ENCODE results near the gene OSBPL1A.
A peak's percentile ranks its signal among the peaks of the same experiment; 100 is the strongest.
"Not testable (repeated sequence)": the region's sequence is repeated elsewhere in the genome, so short reads cannot be mapped to it uniquely, and the experiment has no call there.

The OSBPL1A gene

DNA sequence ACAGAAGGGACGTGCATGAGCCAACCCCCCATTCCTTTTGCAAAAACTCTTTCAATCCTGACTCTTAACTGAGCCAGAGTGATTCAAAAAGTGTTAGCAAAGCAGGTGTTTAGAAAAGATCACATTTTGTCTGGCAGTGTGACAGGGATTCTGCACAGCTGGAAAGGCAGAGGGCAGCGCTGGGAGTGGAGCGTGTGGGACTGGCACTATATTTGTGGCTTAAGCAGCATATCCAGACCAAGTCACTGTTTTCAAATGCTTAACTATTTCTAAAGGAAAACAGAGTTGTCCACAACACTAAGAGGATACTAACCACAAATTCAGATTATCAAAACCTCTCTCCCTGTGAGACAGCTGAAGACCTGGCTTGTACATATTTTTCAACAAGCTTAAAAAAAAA, 239.8 kb downstream of the OSBPL1A start:
- Mint-ChIP-seq H3K9me3 (ENCODE audit: low read depth) (no peaks in the 10 kb centered on the region), H3K4me3 (no peak overlapping the region), H3K4me1 (ENCODE audit: low read depth) (no peaks in the 10 kb centered on the region), H3K27me3 (no peaks in the 10 kb centered on the region), H3K27ac (no peak overlapping the region), H3K36me3 (no peaks in the 10 kb centered on the region)

DNA sequence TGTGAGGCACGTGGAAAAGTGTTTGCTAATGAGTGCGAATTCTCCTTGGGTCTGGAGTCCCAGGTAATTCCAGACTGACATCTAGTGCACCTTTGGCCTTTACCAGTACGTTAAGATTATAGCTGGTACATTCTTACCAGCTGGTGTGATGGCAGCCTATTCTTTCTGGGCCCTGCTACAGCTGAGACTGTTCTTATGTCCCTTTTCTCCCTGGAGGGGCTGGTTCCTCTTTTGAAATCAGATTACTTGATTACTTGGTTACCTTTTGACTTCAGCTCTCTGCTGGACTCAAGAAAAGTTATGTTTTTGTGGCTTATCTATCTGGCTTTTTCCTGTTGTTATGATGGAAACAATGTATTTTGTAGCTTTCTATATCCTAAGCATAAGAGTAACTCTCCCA, 244.2 kb downstream of the OSBPL1A start:
- no peak overlapping the region for H3K27ac Mint-ChIP-seq
- no peaks in the 10 kb centered on the region for H3K36me3 Mint-ChIP-seq
- no peak overlapping the region for H3K4me3 Mint-ChIP-seq
- H3K27me3 Mint-ChIP-seq: no peaks in the 10 kb centered on the region
- no peaks in the 10 kb centered on the region for H3K4me1 Mint-ChIP-seq (ENCODE audit: low read depth)
- H3K9me3 Mint-ChIP-seq (ENCODE audit: low read depth): no peaks in the 10 kb centered on the region

DNA sequence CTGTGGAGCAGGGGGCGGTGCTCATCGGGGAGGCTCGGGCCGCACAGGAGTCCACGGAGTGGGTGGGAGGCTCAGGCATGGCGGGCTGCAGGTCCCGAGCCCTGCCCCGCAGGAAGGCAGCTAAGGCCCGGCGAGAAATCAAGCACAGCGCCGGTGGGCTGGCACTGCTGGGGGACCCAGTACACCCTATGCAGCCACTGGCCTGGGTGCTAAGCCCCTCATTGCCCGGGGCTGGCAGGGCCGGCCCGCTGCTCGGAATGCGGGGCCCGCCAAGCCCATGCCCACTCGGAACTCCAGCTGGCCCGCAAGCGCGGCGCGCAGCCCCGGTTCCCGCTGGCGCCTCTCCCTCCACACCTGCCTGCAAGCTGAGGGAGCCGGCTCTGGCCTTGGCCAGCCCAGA, 248.0 kb downstream of the OSBPL1A start:
- not testable (repeated sequence) for H3K27ac Mint-ChIP-seq; H3K9me3 Mint-ChIP-seq (ENCODE audit: low read depth); H3K4me1 Mint-ChIP-seq (ENCODE audit: low read depth); H3K4me3 Mint-ChIP-seq; H3K27me3 Mint-ChIP-seq; H3K36me3 Mint-ChIP-seq

DNA sequence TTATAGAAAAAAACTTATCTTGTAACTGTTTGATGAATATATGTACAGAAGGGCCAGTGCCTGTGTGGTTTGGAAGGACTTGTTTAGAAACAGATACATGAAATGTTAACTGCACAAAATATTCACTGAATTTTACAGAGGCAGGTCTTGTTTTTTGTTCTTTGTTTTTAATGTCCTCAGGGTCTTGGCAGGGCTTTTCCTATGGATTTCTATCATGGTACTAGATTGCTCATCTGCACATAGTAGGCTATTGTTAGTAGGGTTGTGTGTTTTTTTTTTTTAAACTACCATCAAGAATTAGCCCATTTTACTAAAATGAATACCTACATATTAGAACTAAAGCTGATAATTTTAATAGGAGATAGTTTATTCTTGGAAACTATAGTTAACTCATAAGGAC, 255.2 kb downstream of the OSBPL1A start:
- peaks cover 12% of the 10 kb centered on the region for H3K27me3 Mint-ChIP-seq
- H3K4me1 Mint-ChIP-seq (ENCODE audit: low read depth): peaks cover 14% of the 10 kb centered on the region
- H3K27ac Mint-ChIP-seq: no peak overlapping the region
- no peaks in the 10 kb centered on the region for H3K36me3 Mint-ChIP-seq
- H3K4me3 Mint-ChIP-seq: no peak overlapping the region
- H3K9me3 Mint-ChIP-seq (ENCODE audit: low read depth): no peaks in the 10 kb centered on the region

DNA sequence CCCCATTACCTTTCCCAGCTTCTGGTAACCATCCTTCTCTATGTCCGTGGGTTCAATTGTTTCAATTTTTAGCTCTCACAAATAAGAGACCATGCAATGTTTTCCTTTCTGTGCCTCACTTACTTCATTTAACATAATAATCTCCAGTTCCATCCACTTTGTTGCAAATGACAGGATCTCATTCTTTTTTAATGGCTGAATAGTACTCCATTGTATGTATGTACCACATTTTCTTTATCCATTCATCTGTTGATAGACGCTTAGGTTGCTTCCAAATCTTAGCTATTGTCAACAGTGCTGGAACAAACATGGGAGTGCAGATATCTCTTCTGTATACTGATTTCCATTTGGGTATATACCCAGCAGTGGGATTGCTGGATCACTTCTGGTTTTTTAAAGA, 256.9 kb downstream of the OSBPL1A start:
- Mint-ChIP-seq H3K9me3 (ENCODE audit: low read depth) (no peaks in the 10 kb centered on the region), H3K27me3 (peaks cover 12% of the 10 kb centered on the region), H3K36me3 (no peaks in the 10 kb centered on the region), H3K27ac (no peak overlapping the region), H3K4me1 (ENCODE audit: low read depth) (peaks cover 21% of the 10 kb centered on the region), H3K4me3 (no peak overlapping the region)

DNA sequence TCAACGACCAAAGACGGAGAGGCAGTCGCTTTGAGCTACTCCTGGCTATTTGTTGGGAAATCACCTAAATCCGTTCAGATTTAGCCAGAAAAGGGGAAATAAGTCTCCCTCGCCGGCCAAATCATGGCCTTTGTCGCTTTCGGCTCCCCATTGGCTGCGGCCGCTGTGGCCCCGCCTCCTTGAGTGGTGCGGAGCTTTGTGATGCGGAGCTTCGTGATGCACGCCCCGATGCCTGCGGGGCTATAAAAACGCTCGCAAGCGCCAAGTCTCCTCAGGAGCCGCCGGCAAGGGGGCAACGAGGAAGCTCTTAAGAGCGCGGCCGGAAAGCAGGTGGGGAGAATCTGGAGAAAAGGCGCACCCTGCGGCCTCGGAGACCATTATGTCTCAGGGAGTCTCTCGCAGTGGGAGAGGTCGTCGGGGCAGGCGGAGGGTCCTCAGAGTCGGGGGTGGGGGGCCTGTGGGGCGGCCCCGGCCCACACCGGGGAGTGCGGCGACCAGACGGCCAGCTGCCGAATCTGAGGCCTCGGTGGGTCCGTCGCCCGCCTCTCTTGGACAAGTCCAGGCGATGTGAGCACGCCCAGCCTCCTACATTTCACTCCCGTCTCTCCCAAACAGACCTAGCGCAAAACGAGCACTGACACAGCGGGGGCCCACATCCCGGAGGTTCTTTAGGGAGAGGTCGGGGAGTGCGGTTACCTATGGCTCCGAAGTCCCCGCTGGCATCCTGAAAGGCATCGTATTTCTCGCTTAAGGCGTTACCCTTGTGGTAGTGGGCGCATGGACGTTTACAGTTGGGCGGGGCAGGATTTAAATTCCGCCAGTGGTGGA, 258.6 kb downstream of the OSBPL1A start, which contains the start of gene CABYR:
TSS of gene CABYR (plus strand) at position 274 of the 828 bp plus-strand sequence. CDS start 4,053 bp downstream, outside the sequence.
- peak within 1 kb of the TSS; percentile 90 for H3K4me3 Mint-ChIP-seq
- peaks cover 8% of the 10 kb centered on the region for H3K27me3 Mint-ChIP-seq
- peaks cover 21% of the 10 kb centered on the region for H3K4me1 Mint-ChIP-seq (ENCODE audit: low read depth)
- peak within 1 kb of the TSS; percentile 7 for H3K27ac Mint-ChIP-seq
- H3K36me3 Mint-ChIP-seq: peaks cover 2% of the 10 kb centered on the region
- H3K9me3 Mint-ChIP-seq (ENCODE audit: low read depth): no peaks in the 10 kb centered on the region

DNA sequence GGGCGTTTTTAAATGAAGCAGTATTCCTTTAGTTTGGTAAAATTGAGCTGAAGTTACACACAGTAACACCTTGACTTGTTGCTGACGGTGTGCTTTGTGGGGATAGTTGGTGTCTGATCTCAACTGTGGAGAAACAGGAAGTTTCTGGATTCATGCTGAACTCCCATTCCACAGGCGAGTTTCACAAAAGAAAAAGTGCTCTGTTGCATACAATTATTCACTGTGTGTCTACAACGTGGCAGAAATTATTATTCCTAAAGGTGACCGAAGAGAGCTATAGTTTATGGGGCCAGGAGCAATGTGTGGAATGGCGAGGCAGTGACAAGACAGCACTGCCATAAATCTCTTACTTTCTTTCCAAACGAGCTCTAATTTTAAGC, 259.2 kb downstream of the OSBPL1A start:
- H3K36me3 Mint-ChIP-seq: peaks cover 2% of the 10 kb centered on the region
- H3K27ac Mint-ChIP-seq: peak overlapping the region; percentile 7
- no peaks in the 10 kb centered on the region for H3K9me3 Mint-ChIP-seq (ENCODE audit: low read depth)
- peaks cover 21% of the 10 kb centered on the region for H3K4me1 Mint-ChIP-seq (ENCODE audit: low read depth)
- peak overlapping the region; percentile 90 for H3K4me3 Mint-ChIP-seq
- H3K27me3 Mint-ChIP-seq: peaks cover 7% of the 10 kb centered on the region

DNA sequence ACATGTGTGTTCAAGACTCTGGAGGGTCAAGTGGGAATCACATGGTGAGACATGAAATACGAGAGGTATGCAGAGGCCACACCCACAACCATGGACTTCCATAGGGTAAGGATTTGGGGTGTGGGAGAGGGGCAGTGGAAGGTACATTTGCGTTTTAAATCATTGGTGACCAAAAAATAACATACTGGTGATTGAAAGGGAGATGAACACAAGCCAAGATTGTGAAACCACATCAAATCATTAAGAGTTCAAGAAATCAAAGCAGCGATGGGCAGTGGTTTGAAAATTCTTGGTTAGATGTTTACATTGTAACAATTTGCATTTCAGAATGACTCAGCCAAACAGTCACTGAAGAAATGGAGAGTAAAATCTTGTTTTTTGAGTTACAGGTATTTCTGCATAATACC, 260.7 kb downstream of the OSBPL1A start:
- peaks cover 2% of the 10 kb centered on the region for H3K36me3 Mint-ChIP-seq
- H3K9me3 Mint-ChIP-seq (ENCODE audit: low read depth): no peaks in the 10 kb centered on the region
- peaks cover 4% of the 10 kb centered on the region for H3K27me3 Mint-ChIP-seq
- H3K4me3 Mint-ChIP-seq: peak overlapping the region; percentile 0
- peak overlapping the region; percentile 59 for H3K27ac Mint-ChIP-seq
- peaks cover 21% of the 10 kb centered on the region for H3K4me1 Mint-ChIP-seq (ENCODE audit: low read depth)

DNA sequence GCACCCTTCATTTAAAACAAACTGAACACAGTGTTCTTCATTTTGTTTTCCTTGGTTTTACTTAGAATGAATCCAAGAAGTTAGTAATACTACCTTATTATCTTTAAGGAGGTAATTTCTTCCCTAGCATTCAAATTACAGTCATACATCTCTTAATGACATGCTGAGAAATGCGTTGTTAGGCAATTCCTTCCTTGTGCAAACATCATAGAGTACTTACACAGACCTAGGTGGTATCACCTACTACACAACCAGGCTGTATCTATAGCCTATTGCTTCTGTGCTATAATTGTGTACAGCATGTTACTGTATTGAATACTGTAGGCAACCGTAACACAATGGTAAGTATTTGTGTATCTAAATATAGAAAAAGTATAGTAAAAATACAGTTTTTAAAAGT, 267.1 kb downstream of the OSBPL1A start:
- H3K9me3 Mint-ChIP-seq (ENCODE audit: low read depth): no peaks in the 10 kb centered on the region
- no peaks in the 10 kb centered on the region for H3K27me3 Mint-ChIP-seq
- H3K27ac Mint-ChIP-seq: no peak overlapping the region
- H3K4me3 Mint-ChIP-seq: no peak overlapping the region
- no peaks in the 10 kb centered on the region for H3K4me1 Mint-ChIP-seq (ENCODE audit: low read depth)
- H3K36me3 Mint-ChIP-seq: peaks cover 8% of the 10 kb centered on the region

DNA sequence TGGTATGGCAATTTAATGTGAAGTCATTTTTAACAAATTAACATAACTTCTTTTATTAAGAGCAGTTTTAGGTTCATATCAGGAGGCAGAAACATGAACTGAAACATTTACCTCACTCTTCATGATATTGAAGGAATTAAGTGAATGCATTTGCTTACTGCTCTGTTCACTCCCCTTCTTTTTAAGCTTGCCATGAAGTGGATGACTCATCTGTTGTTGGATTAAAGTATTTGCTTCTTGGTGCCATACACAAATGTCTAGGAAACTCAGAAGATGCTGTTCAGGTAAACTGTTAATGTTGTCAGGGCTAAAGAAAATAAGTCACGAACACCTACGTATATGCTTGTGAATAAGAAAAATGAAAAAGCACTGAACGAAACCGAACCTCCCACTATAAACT, 268.9 kb downstream of the OSBPL1A start:
- no peaks in the 10 kb centered on the region for H3K4me1 Mint-ChIP-seq (ENCODE audit: low read depth)
- peaks cover 6% of the 10 kb centered on the region for H3K36me3 Mint-ChIP-seq
- H3K4me3 Mint-ChIP-seq: no peak overlapping the region
- H3K27me3 Mint-ChIP-seq: no peaks in the 10 kb centered on the region
- no peak overlapping the region for H3K27ac Mint-ChIP-seq
- H3K9me3 Mint-ChIP-seq (ENCODE audit: low read depth): no peaks in the 10 kb centered on the region

DNA sequence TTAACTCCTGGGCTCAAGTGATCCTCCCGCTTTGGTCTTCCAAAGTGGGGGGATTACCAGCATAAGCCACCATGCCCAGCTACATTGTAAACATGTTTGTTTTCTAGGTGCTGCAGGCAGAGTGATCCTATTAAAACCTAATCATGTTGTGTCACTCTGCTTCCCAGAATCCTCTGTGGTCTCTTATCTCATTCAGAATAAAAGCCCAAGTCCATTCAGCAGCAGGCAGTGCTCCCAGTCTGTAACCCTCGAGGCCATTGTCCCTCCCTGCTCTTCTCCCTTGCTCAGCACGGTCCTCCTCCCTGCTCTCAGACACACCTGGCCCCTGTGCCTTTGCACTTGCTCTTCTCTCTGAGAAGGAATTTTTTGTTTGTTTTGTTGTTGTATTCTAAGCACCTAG, 269.9 kb downstream of the OSBPL1A start:
- Mint-ChIP-seq H3K9me3 (ENCODE audit: low read depth) (no peaks in the 10 kb centered on the region), H3K4me3 (no peak overlapping the region), H3K27ac (peak overlapping the region; percentile 37), H3K27me3 (no peaks in the 10 kb centered on the region), H3K36me3 (peaks cover 6% of the 10 kb centered on the region), H3K4me1 (ENCODE audit: low read depth) (no peaks in the 10 kb centered on the region)

DNA sequence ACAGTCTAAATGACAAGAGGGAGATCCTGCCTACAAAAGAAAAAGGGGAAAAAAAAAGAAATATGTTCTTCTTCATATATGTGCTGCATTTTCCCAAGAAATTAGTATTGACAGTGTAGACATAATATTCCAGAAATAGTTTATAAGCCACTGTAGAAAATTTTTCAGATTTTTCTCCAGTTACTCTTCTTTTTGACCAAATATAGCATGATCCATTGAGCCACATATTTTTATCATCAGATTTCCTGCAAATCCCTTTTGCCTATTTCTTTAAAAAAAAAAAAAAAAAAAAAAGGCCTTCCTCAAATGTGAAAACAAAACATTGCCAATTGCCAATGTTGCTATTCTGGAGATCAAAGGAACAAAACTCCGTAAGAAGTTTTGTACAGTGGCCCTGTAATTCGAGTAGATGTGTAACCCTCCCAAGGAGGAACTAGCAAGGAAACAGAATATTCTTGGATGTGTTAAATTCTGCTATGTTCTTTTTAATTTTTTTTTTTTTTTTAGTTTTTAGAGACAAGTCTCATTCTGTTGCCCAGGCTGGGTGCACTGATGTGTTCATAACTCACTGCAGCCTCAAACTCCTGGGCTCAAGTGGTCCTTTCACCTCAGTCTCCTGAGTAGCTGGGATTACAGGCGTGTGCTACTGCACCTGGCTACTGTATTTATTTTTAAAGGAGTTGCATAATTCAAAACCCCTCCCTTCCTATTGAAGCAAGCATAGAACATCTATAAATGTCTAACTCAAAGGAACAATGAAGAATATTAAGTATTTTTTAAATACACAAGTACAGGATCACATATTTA, 271.3 kb downstream of the OSBPL1A start:
- Mint-ChIP-seq H3K27ac (peak overlapping the region; percentile 28), H3K4me3 (no peak overlapping the region), H3K4me1 (ENCODE audit: low read depth) (no peaks in the 10 kb centered on the region), H3K9me3 (ENCODE audit: low read depth) (no peaks in the 10 kb centered on the region), H3K36me3 (peaks cover 6% of the 10 kb centered on the region), H3K27me3 (no peaks in the 10 kb centered on the region)

DNA sequence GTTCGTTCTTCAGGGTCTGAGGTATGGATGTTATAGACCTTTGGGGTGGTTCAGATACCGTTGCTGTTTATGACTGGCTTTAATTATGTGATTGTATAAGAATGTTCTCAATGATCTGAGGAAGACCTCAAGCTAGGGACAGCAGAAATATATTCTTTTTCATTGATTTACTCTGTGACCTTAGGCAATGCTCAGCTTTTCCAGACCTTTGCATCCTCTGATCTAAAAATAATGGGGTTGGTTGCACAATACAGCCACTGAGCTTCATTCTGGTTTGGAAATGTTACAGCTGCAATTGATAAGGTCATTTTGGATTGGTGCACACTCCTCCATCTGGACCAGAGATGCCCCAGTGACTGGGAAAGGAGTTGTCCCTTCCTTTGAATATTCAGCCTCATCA, 276.0 kb downstream of the OSBPL1A start:
- H3K27ac Mint-ChIP-seq: no peak overlapping the region
- no peak overlapping the region for H3K4me3 Mint-ChIP-seq
- peaks cover 5% of the 10 kb centered on the region for H3K4me1 Mint-ChIP-seq (ENCODE audit: low read depth)
- H3K9me3 Mint-ChIP-seq (ENCODE audit: low read depth): no peaks in the 10 kb centered on the region
- peaks cover 5% of the 10 kb centered on the region for H3K36me3 Mint-ChIP-seq
- no peaks in the 10 kb centered on the region for H3K27me3 Mint-ChIP-seq

DNA sequence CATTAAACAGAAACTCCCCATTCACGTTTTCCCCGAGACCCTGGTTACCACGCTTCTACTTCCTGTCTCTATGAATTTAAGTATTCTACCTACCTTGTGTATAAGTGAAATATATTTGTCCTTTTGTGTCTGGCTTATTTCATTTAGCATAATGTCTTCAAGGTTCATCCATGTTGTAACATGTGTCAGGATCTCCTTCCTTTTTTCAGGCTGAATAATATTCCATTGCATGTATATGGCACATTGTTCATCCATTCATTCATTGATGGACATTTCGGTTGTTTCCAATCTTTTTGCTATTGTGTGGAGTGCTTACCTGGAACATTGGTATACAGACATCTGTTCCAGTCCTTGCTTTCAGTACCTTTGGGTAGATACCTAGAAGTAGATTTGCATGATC, 276.9 kb downstream of the OSBPL1A start:
- H3K27me3 Mint-ChIP-seq: no peaks in the 10 kb centered on the region
- no peak overlapping the region for H3K4me3 Mint-ChIP-seq
- H3K4me1 Mint-ChIP-seq (ENCODE audit: low read depth): peaks cover 8% of the 10 kb centered on the region
- peaks cover 5% of the 10 kb centered on the region for H3K36me3 Mint-ChIP-seq
- peak overlapping the region; percentile 22 for H3K27ac Mint-ChIP-seq
- no peaks in the 10 kb centered on the region for H3K9me3 Mint-ChIP-seq (ENCODE audit: low read depth)

DNA sequence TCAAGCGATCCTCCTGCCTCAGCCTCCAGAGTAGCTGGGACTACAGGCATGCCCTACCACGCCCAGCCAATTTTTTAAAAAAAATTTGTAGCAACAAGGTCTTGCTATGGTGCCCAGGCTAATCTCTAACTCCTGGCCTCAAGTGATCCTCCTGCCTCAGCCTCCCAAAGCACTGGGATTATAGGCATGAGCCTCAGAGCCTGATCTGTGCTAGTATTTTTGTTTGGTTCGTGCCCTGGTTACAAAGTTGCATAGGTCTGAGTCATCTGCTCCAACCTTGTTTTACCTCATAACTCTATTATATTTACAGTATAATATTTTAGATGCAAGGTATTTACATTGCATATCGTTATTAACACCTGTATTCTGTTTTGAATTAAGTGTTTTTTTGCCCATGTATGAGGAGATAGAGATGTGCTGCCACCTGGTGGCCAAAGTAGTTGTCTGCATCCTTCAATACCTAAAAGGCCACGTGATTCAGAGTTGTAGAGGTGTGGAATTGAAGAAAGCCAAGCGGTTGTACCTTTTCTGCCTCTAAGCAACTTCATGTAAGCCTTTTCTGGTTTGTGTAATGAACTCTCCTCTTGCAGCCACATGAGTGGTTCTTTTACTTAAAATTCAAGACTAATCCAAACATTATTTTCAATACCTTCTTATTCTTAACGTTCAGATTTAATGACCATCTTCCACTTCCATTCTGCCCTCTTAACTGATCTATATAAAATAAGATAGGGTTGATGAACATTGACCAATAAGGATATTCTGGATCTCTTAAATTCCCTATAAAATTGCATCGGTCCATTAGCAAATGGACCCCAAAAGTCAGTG, 278.7 kb downstream of the OSBPL1A start:
- peaks cover 22% of the 10 kb centered on the region for H3K4me1 Mint-ChIP-seq (ENCODE audit: low read depth)
- H3K27me3 Mint-ChIP-seq: no peaks in the 10 kb centered on the region
- H3K27ac Mint-ChIP-seq: no peak overlapping the region
- no peak overlapping the region for H3K4me3 Mint-ChIP-seq
- peaks cover 5% of the 10 kb centered on the region for H3K36me3 Mint-ChIP-seq
- H3K9me3 Mint-ChIP-seq (ENCODE audit: low read depth): no peaks in the 10 kb centered on the region
